GM21786 (cell line): Measurements from ENCODE around the gene SUCO.
"Not testable (repeated sequence)": the region's sequence is repeated elsewhere in the genome, so short reads cannot be mapped to it uniquely, and the experiment has no call there.

Source experiments
- ATAC-seq: cut with Tn5 transposase; IDR thresholded peaks from one replicate; pipeline ENCODE4 v1.9.1; 2021; ENCODE audit not compliant: unreplicated experiment

SUCO gene

GRCh38 chr1:172557270-172557669 lies 24.3 kb downstream of the SUCO start:
- no peak for ATAC-seq

GRCh38 chr1:172559572-172560210 lies 26.7 kb downstream of the SUCO start:
- no peak for ATAC-seq

GRCh38 chr1:172561252-172561651 lies 28.3 kb downstream of the SUCO start:
- no peak for ATAC-seq

- no peak for ATAC-seq
These were observed 33.4 kb downstream of the SUCO start for GRCh38 chr1:172566196-172566997.

- ATAC-seq, result no peak
These were observed 34.8 kb downstream of the SUCO start for GRCh38 chr1:172567720-172568119.

- ATAC-seq, result no peak
These were observed 41.1 kb downstream of the SUCO start for GRCh38 chr1:172574080-172574479.

GRCh38 chr1:172578586-172578985 lies 45.6 kb downstream of the SUCO start:
- ATAC-seq, result no peak

- ATAC-seq, result no peak
These were observed 48.3 kb downstream of the SUCO start for GRCh38 chr1:172581273-172581672.

GRCh38 chr1:172581779-172582178 lies 48.8 kb downstream of the SUCO start:
- ATAC-seq, result no peak

- no peak for ATAC-seq
These were observed 49.9 kb downstream of the SUCO start for GRCh38 chr1:172582889-172583288.

GRCh38 chr1:172585348-172585747 lies 52.4 kb downstream of the SUCO start:
- no peak for ATAC-seq

GRCh38 chr1:172585861-172586260 lies 52.9 kb downstream of the SUCO start:
- ATAC-seq, result no peak

GRCh38 chr1:172588296-172589291 lies 55.6 kb downstream of the SUCO start:
- ATAC-seq, result no peak

GRCh38 chr1:172589553-172589952 lies 56.6 kb downstream of the SUCO start:
- ATAC-seq, result no peak

- ATAC-seq, result not testable (repeated sequence)
These were observed 58.5 kb downstream of the SUCO start for GRCh38 chr1:172591429-172591828.

- ATAC-seq, result not testable (repeated sequence)
These were observed 62.1 kb downstream of the SUCO start for GRCh38 chr1:172595066-172595465.

- ATAC-seq, result not testable (repeated sequence)
These were observed 63.8 kb downstream of the SUCO start for GRCh38 chr1:172596782-172597181.

GRCh38 chr1:172599912-172600311 lies 67.0 kb downstream of the SUCO start:
- no peak for ATAC-seq

GRCh38 chr1:172600615-172601014 lies 67.7 kb downstream of the SUCO start:
- ATAC-seq, result no peak

- ATAC-seq, result no peak
These were observed 68.2 kb downstream of the SUCO start for GRCh38 chr1:172601046-172601630.

- ATAC-seq, result no peak
These were observed 69.8 kb downstream of the SUCO start for GRCh38 chr1:172602706-172603105.
